Measurements from ENCODE around the gene ITK.

The ITK gene

DNA sequence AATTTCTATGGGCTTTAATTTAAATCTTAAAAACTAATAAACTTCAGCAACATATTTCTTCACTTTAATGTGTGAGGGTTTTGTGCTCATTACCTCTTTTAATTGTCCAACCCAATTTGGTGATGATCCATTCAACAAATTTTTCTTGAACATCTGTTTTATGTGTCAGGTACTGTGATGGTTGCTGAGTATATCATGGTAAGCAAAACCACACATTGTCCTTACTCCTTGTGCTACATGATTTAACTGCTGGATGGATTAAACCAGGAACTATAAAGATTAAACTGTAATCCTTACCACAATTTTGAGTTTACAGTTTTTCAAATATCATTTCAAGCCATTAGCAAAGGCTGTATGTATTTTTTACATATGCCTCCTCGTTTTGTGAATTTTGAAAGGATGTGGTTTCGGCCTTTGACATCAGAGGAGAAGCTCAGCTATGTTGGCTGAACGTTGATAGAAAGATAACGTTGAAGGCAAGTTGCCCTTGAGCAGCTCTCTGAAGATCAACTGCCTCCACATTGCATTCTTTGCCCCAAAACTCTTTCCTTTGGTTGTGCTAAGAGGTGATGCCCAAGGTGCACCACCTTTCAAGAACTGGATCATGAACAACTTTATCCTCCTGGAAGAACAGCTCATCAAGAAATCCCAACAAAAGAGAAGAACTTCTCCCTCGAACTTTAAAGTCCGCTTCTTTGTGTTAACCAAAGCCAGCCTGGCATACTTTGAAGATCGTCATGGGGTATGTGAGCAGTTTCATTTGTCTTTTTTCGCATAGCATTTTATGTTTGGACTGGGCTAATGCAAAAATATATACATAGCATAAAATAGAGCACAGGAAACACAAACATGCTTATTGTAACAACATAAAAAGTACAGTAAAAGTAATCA, at the start of gene ITK:
Gene ITK (plus strand): TSS at position 467 of the 891 bp plus-strand sequence. CDS start 138 bp downstream, at position 605.
- DNase-seq: no peak

DNA sequence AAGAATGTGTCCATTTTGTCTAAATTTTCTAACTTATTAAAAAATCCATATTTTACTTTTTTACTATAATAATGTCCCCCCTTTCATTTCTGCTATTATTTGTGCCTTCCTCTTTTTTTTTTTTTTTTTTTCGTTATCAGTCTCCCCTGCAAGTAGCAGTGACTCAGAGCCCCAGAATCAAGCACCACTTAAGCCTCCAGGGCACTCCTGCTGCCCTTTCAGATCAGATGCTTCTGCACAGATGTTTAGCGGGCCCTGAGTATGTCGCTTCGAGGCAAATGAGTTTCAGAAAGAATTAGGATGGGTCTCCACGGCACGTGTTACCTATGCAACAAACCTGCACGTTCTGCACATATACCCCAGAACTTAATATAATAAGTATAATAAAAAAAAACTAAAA, 49.7 kb upstream of the ITK start:
- DNase-seq: no peak

DNA sequence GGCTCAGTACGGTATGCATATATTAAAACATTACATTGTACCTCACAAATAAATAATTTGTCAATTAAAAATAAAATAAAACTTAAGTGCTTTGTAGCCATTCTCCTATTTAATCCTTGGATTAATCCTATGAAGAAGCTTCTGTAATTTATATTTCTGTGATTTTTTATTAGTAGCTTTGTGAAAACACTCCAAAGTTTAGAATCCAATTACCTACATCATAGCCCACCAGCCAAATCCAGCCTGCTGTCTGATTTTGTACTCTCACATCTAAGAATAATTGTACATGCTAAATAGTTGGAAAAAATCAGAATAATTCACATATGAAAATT, 48.4 kb upstream of the ITK start:
- no peak for DNase-seq

DNA sequence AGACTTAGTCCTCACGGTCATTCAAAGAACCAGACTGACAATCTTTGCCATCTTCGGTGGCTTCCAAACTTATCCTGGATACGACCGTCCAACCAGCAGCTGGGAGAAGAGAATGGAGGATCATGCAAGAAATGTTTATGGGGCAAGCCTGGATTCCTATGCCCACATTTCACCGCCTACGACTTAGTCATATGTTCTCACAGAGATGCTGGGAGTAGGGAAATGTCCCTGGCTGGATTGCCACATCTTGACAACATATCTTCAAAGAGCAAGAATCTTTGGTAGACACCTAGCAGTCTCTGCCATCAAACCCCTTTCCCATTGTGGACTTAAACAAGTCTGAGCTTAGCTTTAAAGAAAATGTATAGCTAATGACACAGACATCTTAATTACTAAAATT, 42.9 kb upstream of the ITK start:
- DNase-seq: no peak

DNA sequence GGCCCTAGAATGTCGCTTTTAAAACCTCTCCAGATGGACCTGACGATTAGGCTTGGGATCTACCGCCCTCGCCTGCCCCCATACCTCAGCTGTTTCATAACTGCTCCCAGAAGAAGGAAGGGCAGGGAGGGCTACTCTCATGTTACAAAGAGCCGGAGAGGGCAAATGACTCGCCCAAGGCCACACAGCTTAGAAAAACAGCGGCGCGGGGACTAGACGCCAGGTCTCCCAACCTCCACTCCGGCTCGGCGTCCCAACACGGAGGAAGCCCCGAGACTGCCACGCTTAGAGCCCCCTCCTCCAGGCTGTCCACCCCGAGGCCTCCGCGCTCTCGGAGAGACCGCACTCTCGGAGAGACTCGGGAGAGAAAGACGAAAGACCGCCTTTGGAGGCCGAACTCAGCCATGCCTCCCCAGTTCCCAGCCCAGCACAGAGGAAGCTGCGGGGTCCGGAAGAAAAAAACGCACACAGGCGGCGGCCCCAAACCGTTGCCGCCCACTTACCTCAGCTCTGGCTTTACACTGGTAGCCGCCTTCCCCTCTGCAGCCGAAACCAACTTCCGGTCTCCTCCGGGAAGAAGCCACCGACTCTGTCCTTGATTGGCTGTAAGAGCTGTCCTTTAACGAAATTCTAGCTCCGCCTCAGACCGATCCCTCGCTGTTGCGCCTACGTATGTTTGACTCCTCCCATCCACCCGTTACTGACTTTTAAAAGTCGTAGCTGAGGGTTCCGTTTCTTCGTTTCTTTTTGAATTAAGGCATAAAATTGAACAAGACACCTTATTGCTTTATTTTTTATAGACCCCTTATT, 38.1 kb upstream of the ITK start, which contains the start of gene MED7:
Gene MED7 (minus strand): TSS at position 549 of the 810 bp plus-strand sequence. CDS start 3,434 bp downstream, outside the sequence.
- peak; percentile 97 for DNase-seq

DNA sequence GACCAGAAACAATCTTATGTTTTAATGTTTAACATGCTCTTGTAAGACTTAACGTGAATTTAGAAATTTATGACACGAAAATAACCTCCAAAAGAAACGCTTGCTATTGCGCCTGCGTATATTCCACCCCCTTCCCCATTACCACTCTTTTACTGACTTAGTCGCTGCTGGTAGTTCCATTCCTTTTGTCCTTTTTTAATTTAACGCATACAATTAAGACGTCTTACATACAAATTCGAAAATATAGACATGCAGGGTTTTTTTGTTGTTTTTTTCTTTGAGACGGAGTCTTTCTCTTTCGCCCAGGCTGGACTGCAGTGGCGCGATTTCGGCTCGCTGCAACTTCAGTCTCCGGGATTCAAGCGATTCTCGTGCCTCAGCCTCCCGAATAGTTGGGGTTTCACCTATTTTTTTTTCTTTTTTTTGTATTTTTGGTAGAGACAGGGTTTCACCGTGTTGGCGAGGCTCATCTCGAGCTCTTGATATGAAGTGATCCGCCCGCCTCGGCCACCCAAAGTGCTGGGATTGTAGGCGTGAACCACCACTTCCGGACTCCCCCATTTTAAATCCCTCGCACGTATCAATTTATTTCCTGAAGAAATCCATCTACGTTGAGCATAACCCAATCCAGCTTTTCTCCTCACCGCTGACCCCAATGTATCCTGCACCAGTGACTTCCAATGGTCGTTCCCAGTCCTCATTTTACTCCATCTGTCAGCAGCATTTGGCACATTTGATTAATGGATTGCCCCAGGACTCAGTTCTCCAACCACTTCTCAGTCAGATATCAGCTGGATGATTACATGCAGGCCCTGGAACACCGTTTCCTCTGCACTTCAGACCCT, 37.3 kb upstream of the ITK start:
- DNase-seq: peak; percentile 75

DNA sequence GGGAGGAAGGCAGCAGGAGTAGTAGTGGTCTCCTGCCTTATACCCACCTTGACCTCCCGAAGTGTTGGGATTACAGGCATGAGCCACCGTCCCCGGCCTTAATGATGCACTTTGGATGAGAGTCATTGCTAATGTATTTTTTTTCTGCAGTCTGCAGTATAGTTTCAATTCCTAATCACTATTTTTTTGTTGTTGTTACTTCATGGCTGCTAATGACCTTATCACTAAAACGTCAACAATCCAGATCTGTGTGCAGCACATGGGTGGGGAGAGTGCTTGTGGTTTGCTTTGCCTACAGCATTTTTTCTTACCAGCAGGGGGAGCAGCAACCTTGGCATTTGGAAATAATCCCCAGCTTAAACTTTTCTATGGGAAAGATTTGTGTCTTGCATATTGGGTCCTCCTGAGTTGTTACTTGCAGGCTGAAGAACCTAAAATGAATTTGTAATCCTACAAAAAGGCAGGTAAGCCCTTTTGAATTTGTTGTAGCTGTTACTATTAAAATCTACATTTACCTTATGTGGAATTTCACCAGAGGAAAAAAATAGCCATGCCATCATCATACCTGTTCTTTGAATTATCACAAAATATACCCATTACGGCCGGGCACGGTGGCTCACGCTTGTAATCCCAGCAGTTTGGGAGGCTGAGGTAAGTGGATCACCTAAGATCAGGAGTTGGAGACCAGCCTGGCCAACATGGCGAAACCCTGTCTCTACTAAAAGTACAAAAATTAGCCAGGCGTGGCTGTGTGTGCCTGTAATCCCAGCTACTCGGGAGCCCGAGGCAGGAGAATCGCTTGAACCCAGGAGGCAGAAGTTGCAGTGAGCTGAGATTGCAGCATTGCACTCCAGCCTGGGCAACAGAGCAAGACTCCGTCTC, 31.7 kb upstream of the ITK start:
- DNase-seq: peak; percentile 2

DNA sequence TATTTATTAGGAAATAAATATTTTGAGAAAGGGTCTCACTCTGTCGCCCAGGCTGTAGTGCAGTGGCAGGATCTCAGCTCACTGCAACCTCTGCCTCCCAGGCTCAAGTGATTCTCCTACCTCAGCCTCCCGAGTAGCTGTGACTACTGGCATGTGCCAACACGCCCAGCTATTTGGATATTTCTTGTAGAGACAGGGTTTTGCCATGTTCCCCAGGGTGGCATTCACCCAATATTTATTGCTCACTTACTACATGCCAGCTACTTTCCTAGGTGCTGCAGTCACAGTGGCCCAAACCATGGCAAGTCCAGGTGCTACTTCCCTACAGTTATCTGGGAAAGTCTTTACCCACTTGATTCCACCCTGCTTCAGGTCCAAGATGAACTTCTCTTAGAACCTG, 29.6 kb upstream of the ITK start:
- no peak for DNase-seq

DNA sequence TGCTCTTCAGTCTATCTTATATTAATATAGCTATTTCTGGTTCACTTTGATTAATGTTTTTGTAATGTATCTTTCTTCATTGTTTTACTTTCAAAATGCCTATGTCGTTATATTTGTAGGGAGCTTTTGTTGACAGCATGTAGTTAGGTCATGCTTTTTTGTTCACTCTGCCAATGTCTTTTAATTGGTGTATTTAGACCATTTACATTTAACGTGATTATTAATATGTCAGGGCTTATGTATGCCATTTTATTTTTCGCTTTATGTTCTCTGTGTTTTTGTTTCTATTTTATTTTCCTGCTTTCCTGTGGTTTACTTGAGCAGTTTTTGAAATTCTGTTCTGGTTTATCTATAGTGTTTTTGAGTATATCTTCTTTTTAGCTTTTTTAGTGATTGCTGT, 25.3 kb upstream of the ITK start:
- DNase-seq: no peak

DNA sequence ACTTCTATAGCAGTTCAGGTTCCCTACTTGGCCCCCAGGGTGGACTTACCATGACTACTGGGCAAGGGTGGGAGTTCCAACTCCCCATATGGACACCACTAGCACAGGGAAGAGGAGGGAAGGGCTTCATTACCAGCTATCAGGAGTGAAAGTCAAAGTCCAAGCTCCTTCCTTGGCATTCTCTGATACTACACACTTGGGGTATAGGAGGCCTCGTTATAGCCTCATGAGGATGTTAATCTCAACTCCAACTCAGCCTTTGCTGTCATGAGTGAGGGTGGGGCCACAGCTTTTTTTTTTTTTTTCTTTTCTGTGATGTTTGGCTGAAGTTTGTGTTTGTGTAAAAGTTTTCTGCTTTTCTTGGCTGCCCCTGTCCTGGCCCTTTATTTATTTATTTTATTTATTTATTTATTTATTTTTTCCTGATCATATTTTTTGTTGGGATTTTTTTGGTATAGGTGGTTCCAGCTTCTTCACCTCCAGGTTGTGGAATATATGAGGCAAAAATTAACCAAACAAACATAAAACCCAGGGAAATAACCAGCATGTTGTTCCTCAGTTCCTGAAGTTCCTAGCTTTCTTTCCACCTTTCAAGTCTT, 23.2 kb upstream of the ITK start:
- no peak for DNase-seq

DNA sequence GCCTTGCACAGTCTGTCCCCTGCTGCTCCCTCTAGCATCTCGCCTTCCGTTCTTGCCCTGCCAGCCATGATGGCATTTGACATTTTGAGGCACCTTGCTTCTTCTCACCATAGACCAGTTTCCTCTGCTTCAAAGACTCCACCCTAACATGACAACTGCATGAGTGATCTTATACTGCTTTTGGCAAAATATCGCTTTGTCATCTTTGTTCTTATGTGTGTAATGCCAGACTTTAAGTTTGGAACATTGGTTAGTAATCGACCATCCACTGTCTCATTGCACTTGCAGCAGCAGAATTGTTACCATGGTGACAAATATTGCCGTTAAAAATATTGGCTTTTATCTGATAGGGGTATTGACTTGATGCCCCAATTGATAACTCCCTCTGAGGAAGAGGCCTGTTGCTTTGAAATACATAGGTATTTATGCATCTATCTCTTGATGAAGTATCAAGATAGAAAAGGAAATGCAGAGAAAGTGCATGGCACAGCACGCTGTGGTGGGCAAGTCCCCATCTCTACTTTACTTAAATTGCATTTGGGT, 21.4 kb upstream of the ITK start:
- no peak for DNase-seq

DNA sequence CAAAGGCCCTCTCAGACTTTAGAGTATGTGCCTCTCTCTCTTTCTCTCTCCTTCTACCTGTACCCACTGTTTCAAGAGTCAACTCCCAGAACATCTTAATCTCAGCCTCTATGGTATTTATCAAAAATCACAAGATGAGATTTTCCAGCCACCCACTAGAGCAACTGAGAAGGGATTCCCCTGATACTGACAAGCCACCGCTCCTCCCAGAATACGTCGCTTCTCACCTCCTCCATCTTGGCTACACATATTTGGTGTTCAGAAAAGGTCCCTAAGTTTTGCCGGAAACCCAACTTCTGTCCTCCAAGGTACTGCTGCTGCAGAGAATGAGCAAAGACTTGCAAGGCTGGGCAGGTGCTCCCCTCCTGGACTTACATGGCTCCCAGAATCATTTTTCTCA, 20.6 kb upstream of the ITK start:
- DNase-seq: no peak

DNA sequence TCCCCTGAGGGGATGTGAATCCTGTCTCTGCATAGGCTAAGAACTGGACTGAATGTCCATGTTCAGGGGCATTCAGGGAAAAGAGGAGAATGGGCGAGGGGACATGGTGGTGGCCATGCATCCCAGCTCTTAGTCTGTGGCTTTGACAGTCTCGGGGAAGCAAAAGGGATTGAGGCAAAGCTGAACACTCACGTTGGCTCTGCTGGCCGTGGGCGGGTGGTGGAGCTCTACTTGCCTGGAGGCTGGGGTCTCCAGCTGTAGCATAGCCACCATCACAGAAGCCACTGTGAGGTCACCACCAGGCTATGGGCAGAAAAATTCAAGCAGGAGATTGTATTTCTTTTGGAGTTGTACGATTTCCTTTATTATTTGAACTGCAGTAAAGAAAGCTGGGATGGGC, 18.6 kb upstream of the ITK start:
- no peak for DNase-seq

DNA sequence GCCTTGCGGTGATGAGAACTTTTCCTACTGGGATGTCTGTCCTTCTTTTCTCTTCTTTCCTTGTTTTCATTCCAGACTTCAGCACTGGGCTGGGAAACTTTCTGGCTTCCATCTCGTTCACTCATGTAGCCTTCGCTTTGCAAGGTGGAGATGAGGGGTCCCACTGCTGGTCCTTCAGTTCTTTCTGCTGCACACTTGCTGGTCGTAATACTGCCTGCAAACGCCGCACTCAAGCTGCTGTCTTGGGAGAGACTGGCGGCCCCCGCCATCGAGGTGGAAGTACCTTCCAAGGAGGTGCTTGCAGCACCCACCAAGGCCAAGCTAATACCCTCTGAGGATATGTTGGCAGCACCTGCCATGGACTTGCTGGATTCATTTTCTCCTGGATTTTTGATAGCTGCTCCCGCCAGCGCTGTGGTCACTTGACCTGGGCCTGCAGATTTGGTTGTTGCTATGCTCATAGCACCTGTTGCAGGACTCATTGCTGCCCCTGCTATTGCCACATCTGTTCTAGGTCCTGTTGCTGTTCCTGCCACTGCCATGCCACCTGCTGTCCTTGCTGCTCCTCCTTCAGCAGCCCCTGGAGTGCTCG, 17.6 kb upstream of the ITK start:
- no peak for DNase-seq

DNA sequence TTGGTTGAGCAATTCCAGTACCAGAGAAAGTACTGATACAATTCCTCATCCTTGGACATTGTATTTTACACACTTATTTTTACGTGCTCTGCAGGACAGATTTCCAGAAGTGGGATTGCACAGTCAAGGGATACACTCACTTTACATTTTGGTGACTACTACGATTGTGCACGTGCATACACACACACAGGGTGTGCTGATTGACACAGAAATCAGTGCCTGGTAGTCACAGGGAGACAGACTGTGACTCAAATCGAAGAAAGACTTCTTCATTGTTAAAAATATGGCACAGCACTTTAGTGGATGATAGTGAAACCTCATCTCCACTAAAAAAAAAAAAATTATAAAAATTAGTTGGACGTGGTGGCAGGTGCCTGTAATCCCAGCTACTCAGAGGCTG, 16.1 kb upstream of the ITK start:
- no peak for DNase-seq

DNA sequence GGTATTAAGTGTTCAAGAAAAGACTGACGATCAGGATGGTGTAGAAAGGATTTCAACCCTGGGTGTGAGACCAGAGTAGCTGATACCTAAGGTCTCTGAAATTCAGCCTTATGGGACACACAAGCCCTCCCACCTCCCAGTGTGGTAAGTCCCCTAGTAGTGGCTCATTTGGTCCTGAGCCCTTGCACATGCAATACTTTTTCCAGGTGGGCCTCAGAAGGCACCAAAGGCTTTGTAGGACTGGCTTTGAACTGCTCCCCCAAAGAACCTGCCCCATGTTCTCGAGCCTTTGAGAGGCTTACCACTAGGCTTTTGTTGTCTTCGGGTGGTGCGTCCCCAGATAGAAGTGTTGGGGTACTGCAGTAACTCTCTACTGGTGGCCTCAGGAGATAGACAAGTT, 15.4 kb upstream of the ITK start:
- DNase-seq: no peak

DNA sequence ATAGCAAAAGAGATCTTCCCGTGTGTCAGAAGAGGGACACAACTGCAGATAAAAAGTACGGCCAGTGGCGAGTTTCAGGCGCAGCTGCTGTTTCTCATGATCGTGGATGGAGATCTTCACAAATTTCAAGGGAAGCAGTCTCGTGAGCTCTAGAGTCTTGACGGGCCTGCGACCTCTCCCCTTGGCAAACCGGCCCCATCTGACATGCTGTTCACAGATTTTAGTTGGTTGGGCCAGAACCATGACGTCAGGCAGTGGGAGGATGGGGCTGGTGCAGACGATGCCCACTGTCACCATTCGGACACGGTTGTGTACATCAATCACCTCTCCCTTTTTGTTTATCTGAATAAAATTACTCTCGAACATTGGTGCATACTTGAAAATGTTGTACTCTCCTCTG, 15.0 kb upstream of the ITK start:
- DNase-seq: no peak

DNA sequence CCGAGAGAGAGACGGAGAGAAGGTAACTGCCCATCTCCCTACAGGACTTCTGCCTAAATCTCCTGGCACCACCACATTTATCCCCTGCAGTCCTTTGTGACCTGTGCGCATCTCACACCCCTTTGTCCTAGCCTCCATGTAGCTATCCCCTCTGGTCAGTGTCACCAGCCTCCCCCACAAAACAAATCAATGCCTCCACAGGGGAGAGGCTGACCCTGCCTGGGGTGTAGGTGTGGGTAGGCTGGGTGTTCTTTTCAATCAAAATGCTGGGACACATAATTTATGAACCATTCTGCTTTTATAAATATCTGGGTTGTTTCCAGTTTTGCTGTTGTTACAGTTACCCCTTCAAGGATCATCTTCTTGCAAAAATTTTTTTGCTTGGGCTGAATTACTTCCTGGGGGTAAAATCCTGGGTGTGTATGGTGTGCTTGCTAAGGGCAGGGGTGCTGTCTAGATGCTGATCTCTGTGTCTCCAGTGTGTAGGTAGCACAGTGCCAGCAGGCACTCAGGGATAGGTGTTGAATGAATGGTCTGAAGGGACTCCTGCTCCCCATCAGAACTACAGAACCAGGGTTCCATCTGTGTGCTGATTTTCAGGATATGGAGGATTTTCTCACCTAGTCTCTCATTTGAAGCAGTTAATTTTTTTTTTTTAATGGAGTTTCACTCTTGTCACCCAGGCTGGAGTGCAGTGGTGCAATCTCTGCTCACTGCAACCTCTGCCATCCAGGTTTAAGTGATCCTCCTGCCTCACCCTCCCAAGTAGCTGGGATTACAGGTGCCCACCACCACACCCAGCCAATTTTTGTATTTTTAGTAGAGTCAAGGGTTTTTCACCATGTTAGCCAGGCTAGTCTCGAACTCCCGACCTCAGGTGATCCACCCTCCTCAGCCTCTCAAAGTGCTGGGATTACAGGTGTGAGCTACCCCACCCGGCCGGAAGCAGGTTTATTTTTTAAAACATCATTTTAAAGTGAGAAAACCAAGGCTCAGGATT, 14.1 kb upstream of the ITK start, which contains the start of gene GARIN3:
Gene GARIN3 (minus strand): TSS at position 51 of the 1,000 bp plus-strand sequence. CDS start 96 bp downstream, outside the sequence.
- DNase-seq: no peak

DNA sequence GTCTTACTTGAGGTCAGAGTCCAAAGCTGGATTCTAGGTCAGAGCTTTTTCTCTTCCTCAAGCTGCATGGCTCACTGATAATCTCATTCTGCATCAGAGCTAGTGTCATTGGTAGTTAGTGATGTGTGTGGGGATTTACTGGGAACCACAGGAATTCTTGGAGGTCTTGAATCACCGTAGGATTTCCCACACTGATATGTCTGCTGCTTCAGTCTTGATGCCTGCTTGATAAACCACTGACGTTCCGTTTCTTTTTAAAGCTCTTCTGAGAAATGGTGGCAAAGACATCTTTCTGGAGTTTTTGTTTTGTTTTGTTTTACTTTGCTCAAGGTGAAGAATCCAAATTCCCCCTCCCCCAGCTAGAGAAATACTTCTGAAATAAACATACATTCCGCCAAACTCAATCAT, 13.4 kb upstream of the ITK start:
- DNase-seq: no peak

DNA sequence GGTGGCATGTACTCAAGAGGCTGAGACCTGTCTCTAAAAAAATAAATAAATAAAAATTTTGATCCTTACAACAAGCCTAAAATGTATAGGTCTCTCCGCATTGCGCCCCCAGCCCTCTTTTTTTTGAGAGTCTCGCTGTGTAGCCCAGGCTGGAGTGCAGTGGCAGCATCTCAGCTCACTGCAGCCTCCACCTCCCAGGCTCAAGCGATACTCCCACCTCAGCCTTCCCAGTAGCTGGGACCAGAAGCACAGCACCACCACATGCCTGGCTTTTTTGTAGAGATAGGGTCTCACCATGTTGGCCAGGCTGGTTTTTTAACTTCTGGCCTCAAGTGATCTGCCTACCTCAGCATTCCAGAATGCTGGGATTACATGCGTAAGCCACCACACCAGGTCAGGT, 12.4 kb upstream of the ITK start:
- no peak for DNase-seq

All from NCI-H446 treated with DMSO at 0.1 percent for 48 hours (cell line).